ENCODE data around the gene RPL13A.
"Not testable (repeated sequence)": the region's sequence is repeated elsewhere in the genome, so short reads cannot be mapped to it uniquely, and the experiment has no call there.

RPL13A gene

DNA sequence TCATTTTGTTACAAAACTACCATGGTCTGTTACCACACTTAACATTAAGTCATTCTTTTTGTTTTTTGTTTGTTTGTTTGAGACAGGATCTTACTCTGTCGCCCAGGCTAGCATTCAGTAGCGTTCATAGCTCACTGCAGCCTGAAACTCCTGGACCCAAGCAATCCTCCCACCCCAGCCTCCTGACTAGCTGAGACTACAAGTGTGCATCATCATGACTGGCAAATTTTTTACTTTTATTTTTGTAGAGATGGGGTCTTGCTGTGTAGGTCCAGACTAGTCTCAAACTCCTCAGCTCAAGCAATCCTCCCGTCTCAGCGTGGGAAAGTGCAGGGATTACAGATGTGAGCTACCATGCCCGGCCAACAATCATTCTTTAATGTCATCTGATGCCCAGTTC is 31.1 kb upstream of the RPL13A start:
- in situ Hi-C loops (cut with MboI; ENCODE audit: low pct_unique_long_range_greater_than_20kb, low sequenced_read_pairs, unreplicated experiment): no loop called here
- TF ChIP-seq, protein P1, sequence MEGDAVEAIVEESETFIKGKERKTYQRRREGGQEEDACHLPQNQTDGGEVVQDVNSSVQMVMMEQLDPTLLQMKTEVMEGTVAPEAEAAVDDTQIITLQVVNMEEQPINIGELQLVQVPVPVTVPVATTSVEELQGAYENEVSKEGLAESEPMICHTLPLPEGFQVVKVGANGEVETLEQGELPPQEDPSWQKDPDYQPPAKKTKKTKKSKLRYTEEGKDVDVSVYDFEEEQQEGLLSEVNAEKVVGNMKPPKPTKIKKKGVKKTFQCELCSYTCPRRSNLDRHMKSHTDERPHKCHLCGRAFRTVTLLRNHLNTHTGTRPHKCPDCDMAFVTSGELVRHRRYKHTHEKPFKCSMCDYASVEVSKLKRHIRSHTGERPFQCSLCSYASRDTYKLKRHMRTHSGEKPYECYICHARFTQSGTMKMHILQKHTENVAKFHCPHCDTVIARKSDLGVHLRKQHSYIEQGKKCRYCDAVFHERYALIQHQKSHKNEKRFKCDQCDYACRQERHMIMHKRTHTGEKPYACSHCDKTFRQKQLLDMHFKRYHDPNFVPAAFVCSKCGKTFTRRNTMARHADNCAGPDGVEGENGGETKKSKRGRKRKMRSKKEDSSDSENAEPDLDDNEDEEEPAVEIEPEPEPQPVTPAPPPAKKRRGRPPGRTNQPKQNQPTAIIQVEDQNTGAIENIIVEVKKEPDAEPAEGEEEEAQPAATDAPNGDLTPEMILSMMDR (IDR thresholded peaks at IDR 0.05; ENCODE audit: extremely low read depth, insufficient read depth, missing control alignments): no peak
- no peak for DNase-seq (ENCODE audit: low spot score)

DNA sequence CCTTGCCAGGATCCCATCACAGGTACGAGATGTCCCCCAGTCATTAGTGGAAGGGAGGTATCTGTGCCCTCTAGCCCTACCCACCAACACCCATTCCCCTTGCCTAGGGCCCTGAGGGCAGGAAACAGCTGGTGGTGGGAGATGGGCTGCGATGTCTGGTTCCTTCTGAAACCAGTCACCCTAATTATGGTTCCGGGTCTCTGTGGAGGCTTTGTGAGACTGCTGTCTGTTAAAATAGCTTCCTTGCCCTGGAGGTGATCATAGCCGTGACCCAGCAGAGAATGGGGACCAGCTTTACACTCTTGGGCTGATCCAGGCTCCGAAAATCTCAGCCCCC is 28.9 kb upstream of the RPL13A start:
- in situ Hi-C loops (cut with MboI; ENCODE audit: low pct_unique_long_range_greater_than_20kb, low sequenced_read_pairs, unreplicated experiment): no loop called here
- TF ChIP-seq, protein P1 (IDR thresholded peaks at IDR 0.05; ENCODE audit: extremely low read depth, insufficient read depth, missing control alignments): no peak
- peak; percentile 13 for DNase-seq (ENCODE audit: low spot score)

DNA sequence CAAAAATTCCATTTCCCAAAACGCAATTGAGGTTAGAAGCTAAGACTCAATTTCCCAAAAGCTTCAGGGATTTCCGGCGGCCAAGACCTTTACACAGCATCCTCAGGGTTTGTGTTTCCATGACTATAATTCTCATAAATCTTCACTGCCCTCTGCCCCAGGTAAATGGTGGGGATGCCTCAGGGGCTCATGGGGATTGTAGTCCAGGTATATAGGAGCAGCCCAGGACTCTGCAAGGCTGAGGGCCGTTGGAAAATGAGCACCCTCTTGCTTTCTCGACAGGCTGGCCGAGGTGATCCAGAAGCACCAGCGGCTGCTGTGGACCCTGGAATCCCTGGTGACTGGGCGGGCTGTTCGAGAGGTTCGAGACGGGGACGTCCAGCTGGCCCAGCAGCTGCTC is 28.0 kb upstream of the RPL13A start:
- TF ChIP-seq, protein P1 (IDR thresholded peaks at IDR 0.05; ENCODE audit: extremely low read depth, insufficient read depth, missing control alignments): no peak
- DNase-seq (ENCODE audit: low spot score): no peak
- in situ Hi-C loops (cut with MboI; ENCODE audit: low pct_unique_long_range_greater_than_20kb, low sequenced_read_pairs, unreplicated experiment): no loop called here

DNA sequence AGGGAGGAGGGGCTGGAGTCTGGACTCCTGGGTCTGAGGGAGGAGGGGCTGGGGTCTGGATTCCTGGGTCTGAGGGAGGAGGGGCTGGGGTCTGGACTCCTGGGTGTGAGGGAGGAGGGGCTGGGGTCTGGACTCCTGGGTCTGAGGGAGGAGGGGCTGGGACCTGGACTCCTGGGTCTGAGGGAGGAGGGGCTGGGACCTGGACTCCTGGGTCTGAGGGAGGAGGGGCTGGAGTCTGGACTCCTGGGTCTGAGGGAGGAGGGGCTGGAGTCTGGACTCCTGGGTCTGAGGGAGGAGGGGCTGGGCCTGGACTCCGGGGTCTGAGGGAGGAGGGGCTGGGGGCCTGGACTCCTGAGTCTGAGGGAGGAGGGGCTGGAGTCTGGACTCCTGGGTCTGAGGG is 26.3 kb upstream of the RPL13A start:
- in situ Hi-C loops (cut with MboI; ENCODE audit: low pct_unique_long_range_greater_than_20kb, low sequenced_read_pairs, unreplicated experiment): not testable (repeated sequence)

DNA sequence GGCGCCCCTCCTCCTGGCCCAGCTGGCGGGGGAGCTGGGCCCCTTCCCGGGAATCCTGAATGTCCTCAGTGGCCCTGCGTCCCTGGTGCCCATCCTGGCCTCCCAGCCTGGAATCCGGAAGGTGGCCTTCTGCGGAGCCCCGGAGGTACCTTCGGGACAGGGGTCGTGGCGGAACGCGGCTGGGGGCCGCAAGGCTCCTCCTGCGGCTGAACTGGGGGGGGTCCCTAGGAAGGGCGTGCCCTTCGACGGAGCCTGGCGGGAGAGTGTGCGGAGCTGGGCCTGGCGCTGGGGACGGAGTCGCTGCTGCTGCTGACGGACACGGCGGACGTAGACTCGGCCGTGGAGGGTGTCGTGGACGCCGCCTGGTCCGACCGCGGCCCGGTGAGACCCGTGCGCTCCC is 25.8 kb upstream of the RPL13A start:
- TF ChIP-seq, protein P1 (IDR thresholded peaks at IDR 0.05; ENCODE audit: extremely low read depth, insufficient read depth, missing control alignments): no peak
- in situ Hi-C loops (cut with MboI; ENCODE audit: low pct_unique_long_range_greater_than_20kb, low sequenced_read_pairs, unreplicated experiment): no loop called here
- no peak for DNase-seq (ENCODE audit: low spot score)

More for the DNA sequence above, 26.3 kb upstream of the RPL13A start:
- DNase-seq (ENCODE audit: low spot score): not testable (repeated sequence)

DNA sequence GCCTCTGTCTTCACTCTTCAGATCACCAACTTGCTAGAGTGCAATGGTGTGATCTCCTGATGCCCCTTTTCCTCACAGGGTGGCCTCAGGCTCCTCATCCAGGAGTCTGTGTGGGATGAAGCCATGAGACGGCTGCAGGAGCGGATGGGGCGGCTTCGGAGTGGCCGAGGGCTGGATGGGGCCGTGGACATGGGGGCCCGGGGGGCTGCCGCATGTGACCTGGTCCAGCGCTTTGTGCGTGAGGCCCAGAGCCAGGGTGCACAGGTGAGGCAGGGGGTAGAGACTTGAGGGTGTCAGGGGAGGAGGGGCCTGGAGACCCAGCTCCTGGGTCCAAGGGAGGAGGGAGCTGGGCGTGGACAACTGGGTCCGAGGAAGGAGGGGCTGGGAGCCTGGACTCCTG is 24.9 kb upstream of the RPL13A start:
- peak; percentile 12 for DNase-seq (ENCODE audit: low spot score)
- in situ Hi-C loops (cut with MboI; ENCODE audit: low pct_unique_long_range_greater_than_20kb, low sequenced_read_pairs, unreplicated experiment): no loop called here
- TF ChIP-seq, protein P1 (IDR thresholded peaks at IDR 0.05; ENCODE audit: extremely low read depth, insufficient read depth, missing control alignments): no peak

DNA sequence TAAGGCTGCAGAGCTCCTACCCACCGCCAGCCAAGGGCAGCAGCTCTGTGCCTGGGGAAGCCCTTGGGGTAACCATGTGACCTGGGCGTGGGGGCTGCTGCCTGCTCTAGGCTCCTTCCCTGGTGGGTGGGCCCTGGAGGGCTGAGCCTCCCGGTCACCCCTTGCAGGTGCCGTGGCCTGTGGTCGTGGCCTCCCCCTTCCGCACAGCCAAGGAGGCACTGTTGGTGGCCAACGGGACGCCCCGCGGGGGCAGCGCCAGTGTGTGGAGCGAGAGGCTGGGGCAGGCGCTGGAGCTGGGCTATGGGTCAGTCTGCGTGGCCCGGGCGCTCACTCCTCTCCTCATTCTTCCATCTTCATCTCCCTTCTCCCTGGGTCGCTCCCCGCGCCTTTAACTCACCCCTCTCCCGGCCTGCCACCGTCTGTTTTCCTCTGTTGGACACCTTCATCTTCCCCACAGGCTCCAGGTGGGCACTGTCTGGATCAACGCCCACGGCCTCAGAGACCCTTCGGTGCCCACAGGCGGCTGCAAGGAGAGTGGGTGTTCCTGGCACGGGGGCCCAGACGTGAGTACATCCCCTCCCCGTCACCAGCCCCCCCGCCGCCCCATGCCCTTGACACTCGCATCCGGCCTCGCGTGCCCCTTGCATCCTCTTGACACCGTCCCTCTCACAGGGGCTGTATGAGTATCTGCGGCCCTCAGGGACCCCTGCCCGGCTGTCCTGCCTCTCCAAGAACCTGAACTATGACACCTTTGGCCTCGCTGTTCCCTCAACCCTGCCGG is 23.3 kb upstream of the RPL13A start:
- TF ChIP-seq, protein P1 (IDR thresholded peaks at IDR 0.05; ENCODE audit: extremely low read depth, insufficient read depth, missing control alignments): no peak
- in situ Hi-C loops (cut with MboI; ENCODE audit: low pct_unique_long_range_greater_than_20kb, low sequenced_read_pairs, unreplicated experiment): no loop called here
- no peak for DNase-seq (ENCODE audit: low spot score)

All from GM13977 (cell line).